SK-MEL-5 (cell line): Measurements from ENCODE around the gene PRDM2. TPM values are rescaled to one million over a fixed set of nuclear protein-coding genes. Genes with fewer than 3 reads are reported as not detected.

Experiments used
- DNase-seq: peaks from one replicate; pipeline ENCODE4 v3.0.0-alpha.2; 2016; ENCODE audit warnings: low read depth, low spot score
- in situ Hi-C: cut with HindIII; loops from 2 replicates; pipeline ENCODE4 v1.10.0; 2016; ENCODE audit warnings: low sequenced_read_pairs, high pct_unique_total_duplicates, low pct_unique_long_range_greater_than_20kb
- total RNA-seq: library from RNA; depleted of rRNA; stranded (reverse); fragments of >200 nt; shearing (Covaris generic); gene quantifications from 2 replicates; pipeline ENCODE4 v1.2.3, GENCODE V29; 2014

PRDM2 gene
- total RNA-seq, 1 experiment from 2014 or later: 4.5 TPM

GRCh38 chr1:13813398-13814012, 113.5 kb downstream of the PRDM2 start:
- DNase-seq: peak; percentile 53
- in situ Hi-C loops: no loop called here

- in situ Hi-C loops: no loop called here
- no peak for DNase-seq
Observed at GRCh38 chr1:13814131-13814530, 114.1 kb downstream of the PRDM2 start.

DNA sequence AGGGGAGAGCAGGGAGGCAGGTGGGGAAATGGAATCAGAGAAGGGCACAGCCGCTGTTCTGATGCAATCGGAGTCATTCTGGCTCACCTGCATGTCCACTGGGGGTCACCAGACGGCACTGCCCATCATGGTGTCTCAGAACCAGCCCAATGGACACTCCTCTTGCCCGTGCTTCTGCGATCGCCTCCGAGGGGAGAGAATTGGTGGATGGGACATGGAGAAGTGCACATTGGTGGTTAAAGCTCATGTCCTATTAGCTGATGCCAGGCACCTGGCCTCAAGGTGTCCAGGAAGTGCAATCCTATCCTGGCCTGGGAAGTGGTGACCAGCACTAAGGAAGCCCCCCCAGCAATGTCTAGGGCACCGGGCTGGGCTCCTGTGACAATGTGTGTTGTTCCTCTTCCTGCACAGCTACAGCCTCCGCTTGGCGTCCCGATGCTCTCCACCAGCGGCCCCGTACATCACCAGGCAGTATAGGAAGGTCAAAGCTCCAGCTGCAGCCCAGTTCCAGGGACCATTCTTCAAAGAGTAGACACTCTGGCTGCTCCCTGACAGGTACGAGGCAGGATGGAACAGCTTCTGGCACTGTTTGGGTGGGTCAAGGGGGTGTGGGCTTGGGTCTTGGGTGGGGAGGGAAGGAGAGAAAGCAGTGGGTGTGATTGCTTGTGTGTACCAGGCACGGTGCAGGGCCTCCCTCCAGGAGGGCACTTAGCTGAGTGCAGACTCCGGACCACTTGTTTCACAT, 116.2 kb downstream of the PRDM2 start:
- DNase-seq: no peak
- in situ Hi-C loops: no loop called here

- in situ Hi-C loops: no loop called here
- DNase-seq: no peak
Observed at GRCh38 chr1:13817906-13818305, 117.9 kb downstream of the PRDM2 start.

- in situ Hi-C loops: no loop called here
- DNase-seq: no peak
Observed at GRCh38 chr1:13818926-13819325, 118.9 kb downstream of the PRDM2 start.

- no peak for DNase-seq
- in situ Hi-C loops: no loop called here
Observed at GRCh38 chr1:13819642-13820041, 119.7 kb downstream of the PRDM2 start.

GRCh38 chr1:13820055-13820454, 120.1 kb downstream of the PRDM2 start:
- no peak for DNase-seq
- in situ Hi-C loops: no loop called here

DNA sequence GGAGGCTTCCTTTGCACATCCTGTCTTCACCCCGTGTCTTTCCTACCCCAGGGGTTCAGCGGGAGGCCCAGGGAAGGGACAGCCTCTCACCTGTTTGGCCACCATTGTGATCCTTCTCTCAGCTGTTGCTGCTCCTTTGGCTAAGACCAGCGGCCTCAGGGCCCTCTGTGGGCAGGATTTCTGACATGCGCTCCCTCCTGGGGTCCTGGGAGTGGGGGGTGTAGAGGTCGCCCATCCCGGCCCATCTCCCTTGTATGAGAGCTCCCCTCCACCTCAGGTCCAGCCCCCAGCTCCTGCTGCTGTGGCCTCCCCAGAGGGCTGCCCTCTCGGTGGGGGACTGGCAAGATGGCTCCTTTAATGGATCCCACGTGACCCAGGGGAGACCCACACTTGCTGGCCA, 120.5 kb downstream of the PRDM2 start:
- in situ Hi-C loops: no loop called here

DNA sequence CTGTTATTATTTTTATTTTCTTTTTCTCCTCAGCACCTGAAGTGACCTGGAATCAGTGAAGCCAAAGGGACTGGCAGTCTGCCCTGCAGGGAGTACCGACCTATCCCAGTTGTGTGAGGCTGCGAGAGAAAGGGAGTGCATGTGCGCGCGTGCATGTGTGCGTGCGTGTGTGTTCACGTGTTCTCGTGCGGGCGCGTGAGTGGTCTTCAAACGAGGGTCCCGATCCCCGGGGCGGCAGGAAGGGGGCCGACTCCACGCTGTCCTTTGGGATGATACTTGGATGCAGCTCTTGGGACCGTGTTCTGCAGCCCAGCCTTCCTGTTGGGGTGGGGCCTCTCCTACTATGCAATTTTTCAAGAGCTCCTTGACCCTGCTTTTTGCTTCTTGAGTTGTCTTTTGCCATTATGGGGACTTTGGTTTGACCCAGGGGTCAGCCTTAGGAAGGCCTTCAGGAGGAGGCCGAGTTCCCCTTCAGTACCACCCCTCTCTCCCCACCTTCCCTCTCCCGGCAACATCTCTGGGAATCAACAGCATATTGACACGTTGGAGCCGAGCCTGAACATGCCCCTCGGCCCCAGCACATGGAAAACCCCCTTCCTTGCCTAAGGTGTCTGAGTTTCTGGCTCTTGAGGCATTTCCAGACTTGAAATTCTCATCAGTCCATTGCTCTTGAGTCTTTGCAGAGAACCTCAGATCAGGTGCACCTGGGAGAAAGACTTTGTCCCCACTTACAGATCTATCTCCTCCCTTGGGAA, 123.3 kb downstream of the PRDM2 start:
- in situ Hi-C loops: no loop called here
- DNase-seq: no peak

More for the DNA sequence above, 120.5 kb downstream of the PRDM2 start:
- no peak for DNase-seq

GRCh38 chr1:13823936-13824335, 123.9 kb downstream of the PRDM2 start:
- DNase-seq: no peak
- in situ Hi-C loops: no loop called here

GRCh38 chr1:13824626-13825025, 124.6 kb downstream of the PRDM2 start:
- DNase-seq: no peak
- in situ Hi-C loops: no loop called here

DNA sequence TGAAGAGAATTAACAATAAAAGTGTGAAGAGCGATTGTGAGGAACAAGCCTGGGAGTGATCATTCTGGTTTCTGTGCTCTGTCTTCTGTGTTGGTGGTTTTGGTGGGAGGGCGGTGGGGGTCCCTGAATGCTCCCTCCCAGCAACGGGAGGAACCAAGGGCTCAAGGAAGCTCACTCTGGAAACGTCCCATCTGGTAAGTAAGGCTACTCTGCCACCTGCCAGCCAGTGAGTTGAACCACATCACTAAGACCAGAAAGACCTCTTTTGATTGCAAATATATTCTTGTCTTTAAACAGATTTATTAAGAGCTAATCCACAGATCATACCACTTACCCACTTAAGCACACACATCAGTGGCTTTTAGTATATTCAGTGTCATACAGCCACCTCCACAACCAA, 125.0 kb downstream of the PRDM2 start:
- no peak for DNase-seq
- in situ Hi-C loops: no loop called here

- in situ Hi-C loops: no loop called here
- DNase-seq: no peak
Observed at GRCh38 chr1:13826009-13826408, 126.0 kb downstream of the PRDM2 start.

- DNase-seq: no peak
- in situ Hi-C loops: no loop called here
Observed at GRCh38 chr1:13826591-13826990, 126.6 kb downstream of the PRDM2 start.

- DNase-seq: peak; percentile 51
- in situ Hi-C loops: no loop called here
Observed at GRCh38 chr1:13828454-13829151, 128.6 kb downstream of the PRDM2 start.

- DNase-seq: no peak
- in situ Hi-C loops: no loop called here
Observed at GRCh38 chr1:13829152-13829769, 129.3 kb downstream of the PRDM2 start.

- no peak for DNase-seq
- in situ Hi-C loops: no loop called here
Observed at GRCh38 chr1:13830170-13830569, 130.2 kb downstream of the PRDM2 start.
